Prostate gland (tissue), 2 donors: ENCODE results near the gene DPY30.

Experiments
- POLR2A ChIP-seq: fragments of 450-650 bp; IDR thresholded peaks from one replicate; pipeline ENCODE4 v1.6.1; 2016; ENCODE audit warnings: antibody characterized with exemption, mild to moderate bottlenecking
- TF ChIP-seq, protein P1 (sequence below), 4 experiments: fragments of 200-600 bp in 2 of 4; fragments of 450-650 bp in 2 of 4; sonication (generic) in 2 of 4; IDR thresholded peaks; 1 replicate in 3 of 4; 2 replicates in 1 of 4; pipeline ENCODE4 v1.5.1; 2016 to 2019; ENCODE audit warnings: antibody characterized with exemption in 4 of 4, mild to moderate bottlenecking in 2 of 4, moderate library complexity in 2 of 4

DNA sequence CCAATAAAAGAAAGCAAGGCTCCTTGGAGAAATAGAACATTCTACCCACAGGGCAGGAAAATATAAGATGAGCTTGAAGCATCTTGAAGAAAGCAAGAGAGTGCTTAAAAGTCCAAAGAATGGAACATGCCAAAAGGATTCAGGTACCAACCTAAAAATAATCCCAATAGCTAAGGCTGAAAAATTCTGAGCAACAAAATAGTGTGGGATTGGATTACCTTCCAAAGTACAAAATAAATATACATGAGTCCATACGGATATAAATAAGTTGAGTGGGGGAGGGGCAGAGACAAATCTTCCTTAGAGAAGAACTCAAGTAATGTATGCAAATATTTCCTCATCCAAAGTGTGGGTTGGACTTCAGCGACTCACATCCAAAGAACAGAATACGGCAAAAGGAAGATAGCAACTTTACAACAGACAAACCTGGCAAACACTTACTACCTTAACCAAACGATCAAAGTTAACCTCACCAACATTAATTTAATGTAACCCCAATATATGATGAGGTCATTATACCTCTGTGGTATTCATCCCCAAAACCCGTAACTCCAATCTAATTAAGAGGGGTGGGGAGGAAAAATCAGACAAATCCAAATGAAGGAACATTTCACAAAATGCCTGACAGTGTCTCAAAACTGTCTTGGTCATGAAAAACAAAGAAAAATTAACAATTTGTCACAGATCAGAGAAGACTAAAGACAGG lies 55.7 kb downstream of the DPY30 start:
- TF ChIP-seq, protein P1, sequence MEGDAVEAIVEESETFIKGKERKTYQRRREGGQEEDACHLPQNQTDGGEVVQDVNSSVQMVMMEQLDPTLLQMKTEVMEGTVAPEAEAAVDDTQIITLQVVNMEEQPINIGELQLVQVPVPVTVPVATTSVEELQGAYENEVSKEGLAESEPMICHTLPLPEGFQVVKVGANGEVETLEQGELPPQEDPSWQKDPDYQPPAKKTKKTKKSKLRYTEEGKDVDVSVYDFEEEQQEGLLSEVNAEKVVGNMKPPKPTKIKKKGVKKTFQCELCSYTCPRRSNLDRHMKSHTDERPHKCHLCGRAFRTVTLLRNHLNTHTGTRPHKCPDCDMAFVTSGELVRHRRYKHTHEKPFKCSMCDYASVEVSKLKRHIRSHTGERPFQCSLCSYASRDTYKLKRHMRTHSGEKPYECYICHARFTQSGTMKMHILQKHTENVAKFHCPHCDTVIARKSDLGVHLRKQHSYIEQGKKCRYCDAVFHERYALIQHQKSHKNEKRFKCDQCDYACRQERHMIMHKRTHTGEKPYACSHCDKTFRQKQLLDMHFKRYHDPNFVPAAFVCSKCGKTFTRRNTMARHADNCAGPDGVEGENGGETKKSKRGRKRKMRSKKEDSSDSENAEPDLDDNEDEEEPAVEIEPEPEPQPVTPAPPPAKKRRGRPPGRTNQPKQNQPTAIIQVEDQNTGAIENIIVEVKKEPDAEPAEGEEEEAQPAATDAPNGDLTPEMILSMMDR (IDR thresholded peaks at IDR 0.05), result no peak
- no peak for TF ChIP-seq POLR2A
